Parathyroid adenoma (tissue), 2 donors: Measurements from ENCODE around the gene ACTN4.

ENCODE experiments used
- H2AFZ ChIP-seq: fragments of 300-600 bp; sonication (generic); one replicate; pipeline ENCODE4 v1.7.0; 2017; ENCODE audit warnings: antibody characterized with exemption, mild to moderate bottlenecking
- H3K27ac ChIP-seq: fragments of 300-600 bp; sonication (generic); one replicate; pipeline ENCODE4 v1.7.0; 2017
- H3K27me3 ChIP-seq: fragments of 300-600 bp; sonication (generic); one replicate; pipeline ENCODE4 v1.7.0; 2017; ENCODE audit warnings: low read length; ENCODE audit not compliant: control insufficient read depth, insufficient read depth
- H3K36me3 ChIP-seq: fragments of 300-600 bp; sonication (generic); one replicate; pipeline ENCODE4 v1.7.0; 2017; ENCODE audit warnings: low read length; ENCODE audit not compliant: control insufficient read depth, insufficient read depth
- H3K4me1 ChIP-seq: fragments of 300-600 bp; sonication (generic); one replicate; pipeline ENCODE4 v1.7.0; 2017; ENCODE audit warnings: control low read depth
- H3K4me2 ChIP-seq: fragments of 300-600 bp; sonication (generic); one replicate; pipeline ENCODE4 v1.7.0; 2017; ENCODE audit warnings: low read length
- H3K4me3 ChIP-seq: fragments of 300-600 bp; sonication (generic); one replicate; pipeline ENCODE4 v1.7.0; 2017; ENCODE audit warnings: low read depth, low read length
- H3K79me2 ChIP-seq: fragments of 300-600 bp; sonication (generic); one replicate; pipeline ENCODE4 v1.7.0; 2017; ENCODE audit warnings: control low read depth
- H3K9ac ChIP-seq: fragments of 300-600 bp; sonication (generic); one replicate; pipeline ENCODE4 v1.7.0; 2017; ENCODE audit warnings: mild to moderate bottlenecking
- H3K9me3 ChIP-seq: fragments of 300-600 bp; sonication (generic); one replicate; pipeline ENCODE4 v1.7.0; 2017; ENCODE audit warnings: low read length; ENCODE audit not compliant: control insufficient read depth
- TF ChIP-seq, protein P1 (sequence below): fragments of 300-600 bp; sonication (generic); IDR thresholded peaks from one replicate; pipeline ENCODE4 v1.7.0; 2017; ENCODE audit warnings: antibody characterized with exemption, mild to moderate bottlenecking
- donor health status: primary hyperparathyroidism.

Gene ACTN4

DNA sequence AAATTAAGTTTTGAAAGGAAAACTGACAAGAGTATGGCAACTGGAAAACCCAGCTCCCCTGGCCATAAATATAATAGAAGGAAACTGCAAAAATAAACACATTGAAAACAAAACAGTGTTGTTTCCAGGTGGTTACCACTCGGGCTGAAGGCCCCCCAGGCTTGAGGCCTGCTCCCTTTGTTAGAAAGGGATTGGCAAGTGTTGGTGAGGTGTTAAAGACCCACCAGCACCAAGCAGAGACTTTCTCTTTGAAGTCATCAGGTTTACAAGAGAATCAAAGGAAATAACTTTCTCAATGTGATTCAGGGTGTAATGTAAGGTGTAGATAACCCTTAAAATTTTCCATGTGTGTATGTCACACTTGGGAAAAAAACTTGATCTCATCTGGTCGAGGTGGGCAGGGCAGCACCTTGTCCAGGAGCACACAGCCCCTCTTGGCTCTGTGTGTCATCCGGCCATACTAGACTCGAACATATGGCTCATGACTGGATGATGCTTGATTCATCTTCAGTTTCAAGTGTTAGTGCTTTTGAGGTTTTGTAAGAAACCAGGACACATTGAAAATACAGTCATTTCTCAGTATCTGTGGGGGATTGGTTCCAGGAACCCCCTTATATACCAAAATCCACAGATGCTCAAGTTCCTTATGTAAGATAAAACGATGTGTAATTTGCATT lies 7.8 kb downstream of the ACTN4 start:
- H3K4me2 ChIP-seq = peak overlapping the region; percentile 2
- peaks cover 79% of the 10 kb centered on the region for H3K4me1 ChIP-seq
- TF ChIP-seq, protein P1, sequence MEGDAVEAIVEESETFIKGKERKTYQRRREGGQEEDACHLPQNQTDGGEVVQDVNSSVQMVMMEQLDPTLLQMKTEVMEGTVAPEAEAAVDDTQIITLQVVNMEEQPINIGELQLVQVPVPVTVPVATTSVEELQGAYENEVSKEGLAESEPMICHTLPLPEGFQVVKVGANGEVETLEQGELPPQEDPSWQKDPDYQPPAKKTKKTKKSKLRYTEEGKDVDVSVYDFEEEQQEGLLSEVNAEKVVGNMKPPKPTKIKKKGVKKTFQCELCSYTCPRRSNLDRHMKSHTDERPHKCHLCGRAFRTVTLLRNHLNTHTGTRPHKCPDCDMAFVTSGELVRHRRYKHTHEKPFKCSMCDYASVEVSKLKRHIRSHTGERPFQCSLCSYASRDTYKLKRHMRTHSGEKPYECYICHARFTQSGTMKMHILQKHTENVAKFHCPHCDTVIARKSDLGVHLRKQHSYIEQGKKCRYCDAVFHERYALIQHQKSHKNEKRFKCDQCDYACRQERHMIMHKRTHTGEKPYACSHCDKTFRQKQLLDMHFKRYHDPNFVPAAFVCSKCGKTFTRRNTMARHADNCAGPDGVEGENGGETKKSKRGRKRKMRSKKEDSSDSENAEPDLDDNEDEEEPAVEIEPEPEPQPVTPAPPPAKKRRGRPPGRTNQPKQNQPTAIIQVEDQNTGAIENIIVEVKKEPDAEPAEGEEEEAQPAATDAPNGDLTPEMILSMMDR = no peak
- H3K27me3 ChIP-seq = no peaks in the 10 kb centered on the region
- H3K79me2 ChIP-seq = peaks cover 67% of the 10 kb centered on the region
- H3K9ac ChIP-seq = no peak overlapping the region
- H3K4me3 ChIP-seq = no peak overlapping the region
- no peaks in the 10 kb centered on the region for H3K9me3 ChIP-seq
- no peak overlapping the region for H2AFZ ChIP-seq
- H3K36me3 ChIP-seq = no peaks in the 10 kb centered on the region
- peak overlapping the region; percentile 95 for H3K27ac ChIP-seq

- Histone ChIP-seq H3K4me2 (no peak overlapping the region), H3K27ac (peak overlapping the region; percentile 95), H3K36me3 (no peaks in the 10 kb centered on the region), H3K4me1 (peaks cover 76% of the 10 kb centered on the region), H3K9ac (no peak overlapping the region), H2AFZ (no peak overlapping the region), H3K27me3 (no peaks in the 10 kb centered on the region), H3K9me3 (no peaks in the 10 kb centered on the region), H3K79me2 (peaks cover 64% of the 10 kb centered on the region), H3K4me3 (no peak overlapping the region)
- TF ChIP-seq, protein P1 = no peak
Observed at GRCh38 chr19:38656171-38656981, 8.9 kb downstream of the ACTN4 start.

- Histone ChIP-seq H3K4me3 (peak overlapping the region; percentile 56), H2AFZ (no peak overlapping the region), H3K9ac (peak overlapping the region; percentile 30), H3K4me2 (peak overlapping the region; percentile 74), H3K4me1 (peaks cover 74% of the 10 kb centered on the region), H3K27me3 (no peaks in the 10 kb centered on the region), H3K36me3 (no peaks in the 10 kb centered on the region), H3K27ac (peak overlapping the region; percentile 95), H3K9me3 (no peaks in the 10 kb centered on the region), H3K79me2 (peaks cover 61% of the 10 kb centered on the region)
- TF ChIP-seq, protein P1 = no peak
Observed at GRCh38 chr19:38657633-38658222, 10.3 kb downstream of the ACTN4 start.

DNA sequence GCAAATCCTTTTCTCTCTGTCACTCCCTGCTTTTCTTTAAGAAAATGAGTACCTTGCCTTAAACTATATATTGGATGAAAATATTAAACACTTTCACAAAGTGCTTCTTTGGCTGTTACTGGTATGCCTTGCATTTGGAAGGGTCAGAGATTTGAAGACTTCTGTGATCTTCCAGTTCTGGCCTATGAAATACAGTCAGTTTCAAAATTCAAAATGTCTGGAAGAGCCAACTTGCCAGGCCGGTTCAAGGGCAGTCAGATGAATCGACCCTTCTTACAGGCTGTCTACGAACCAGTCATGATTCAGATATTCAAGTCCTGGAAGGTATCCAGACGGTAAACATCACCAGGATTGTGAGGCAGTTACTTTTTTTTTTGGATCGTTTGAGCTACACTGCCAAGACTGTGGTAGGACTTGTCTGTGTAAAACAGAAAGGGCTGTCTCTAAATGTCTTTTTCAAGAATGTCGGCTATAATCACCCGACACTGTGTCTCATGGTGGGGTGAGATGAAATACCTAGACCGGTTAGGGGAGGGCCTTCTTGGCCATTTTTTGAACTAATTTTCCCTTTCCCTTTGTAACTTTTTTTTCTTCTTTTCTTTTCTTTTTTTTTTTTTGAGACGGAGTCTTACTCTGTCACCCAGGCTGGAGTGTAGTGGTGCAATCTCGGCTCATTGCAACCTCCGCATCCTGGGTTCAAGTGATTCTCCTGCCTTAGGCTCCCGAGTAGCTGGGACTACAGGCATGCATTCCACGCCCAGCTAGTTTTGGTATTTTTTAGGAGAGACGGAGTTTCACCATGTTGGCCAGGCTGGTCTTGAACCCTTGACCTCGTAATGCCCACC lies 11.2 kb downstream of the ACTN4 start:
- Histone ChIP-seq H3K9ac (peak overlapping the region; percentile 30), H3K36me3 (no peaks in the 10 kb centered on the region), H3K79me2 (peaks cover 63% of the 10 kb centered on the region), H3K27ac (peak overlapping the region; percentile 95), H3K27me3 (no peaks in the 10 kb centered on the region), H3K4me2 (peak overlapping the region; percentile 74), H3K9me3 (no peaks in the 10 kb centered on the region), H3K4me3 (peak overlapping the region; percentile 56), H2AFZ (no peak overlapping the region), H3K4me1 (peaks cover 77% of the 10 kb centered on the region)
- TF ChIP-seq, protein P1 = no peak
